GM19395 (cell line): ENCODE measurements around the gene DIPK2A.

ENCODE experiments used
- ATAC-seq: cut with Tn5 transposase; IDR thresholded peaks from one replicate; pipeline ENCODE4 v1.9.1; 2021; ENCODE audit warnings: mild to moderate bottlenecking, moderate library complexity; ENCODE audit not compliant: unreplicated experiment

The DIPK2A gene

GRCh38 chr3:143974271-143975238, 2.9 kb downstream of the DIPK2A start:
- no peak for ATAC-seq

GRCh38 chr3:143975554-143976152, 4.0 kb downstream of the DIPK2A start:
- no peak for ATAC-seq

- peak; percentile 51 for ATAC-seq
These were observed 6.0 kb downstream of the DIPK2A start for GRCh38 chr3:143977341-143978262.

- no peak for ATAC-seq
These were observed 6.6 kb downstream of the DIPK2A start for GRCh38 chr3:143978263-143978631.

GRCh38 chr3:143979041-143979440, 7.4 kb downstream of the DIPK2A start:
- ATAC-seq, result no peak

GRCh38 chr3:143979813-143980212, 8.2 kb downstream of the DIPK2A start:
- no peak for ATAC-seq

GRCh38 chr3:143988306-143988705, 16.7 kb downstream of the DIPK2A start:
- ATAC-seq, result no peak

GRCh38 chr3:143989461-143989860, 17.8 kb downstream of the DIPK2A start:
- ATAC-seq, result no peak

- peak; percentile 58 for ATAC-seq
These were observed 20.1 kb downstream of the DIPK2A start for GRCh38 chr3:143991713-143992112.

- ATAC-seq, result no peak
These were observed 26.6 kb downstream of the DIPK2A start for GRCh38 chr3:143998266-143998665.

GRCh38 chr3:144003051-144003450, 31.4 kb downstream of the DIPK2A start:
- no peak for ATAC-seq

GRCh38 chr3:144010371-144010770, 38.7 kb downstream of the DIPK2A start:
- no peak for ATAC-seq

- ATAC-seq, result no peak
These were observed 39.7 kb downstream of the DIPK2A start for GRCh38 chr3:144011251-144011799.

GRCh38 chr3:144015133-144015532, 43.5 kb downstream of the DIPK2A start:
- no peak for ATAC-seq

GRCh38 chr3:144018776-144019175, 47.2 kb downstream of the DIPK2A start:
- no peak for ATAC-seq
